Colonic mucosa (tissue), 4 donors: Measurements from ENCODE around the gene COX4I1. TPM values are rescaled to one million over a fixed set of nuclear protein-coding genes. Genes with fewer than 3 reads are reported as not detected.

Experiments used
- DNase-seq: peaks from one replicate; pipeline ENCODE4 v3.0.0-alpha.2; 2020
- H3K27ac ChIP-seq: fragments of 200-600 bp; one replicate; pipeline ENCODE4 v1.8.0; 2021
- H3K27me3 ChIP-seq: fragments of 200-600 bp; one replicate; pipeline ENCODE4 v1.8.0; 2021
- H3K36me3 ChIP-seq: fragments of 200-600 bp; one replicate; pipeline ENCODE4 v1.8.0; 2021
- H3K4me1 ChIP-seq: fragments of 200-600 bp; one replicate; pipeline ENCODE4 v1.8.0; 2021; ENCODE audit warnings: mild to moderate bottlenecking
- H3K4me3 ChIP-seq: fragments of 200-600 bp; one replicate; pipeline ENCODE4 v1.8.0; 2021
- H3K9ac ChIP-seq, 2 donors: one replicate each; pipeline ENCODE4 v1.7.0; 2013; ENCODE audit warnings: control low read depth in 2 of 2, low read depth in 2 of 2, low read length in 2 of 2
- H3K9me3 ChIP-seq: fragments of 200-600 bp; one replicate; pipeline ENCODE4 v1.8.0; 2021
- CTCF ChIP-seq: fragments of 200-600 bp; IDR thresholded peaks from one replicate; pipeline ENCODE4 v1.8.0; 2022; ENCODE audit warnings: antibody characterized with exemption, mild to moderate bottlenecking
- intact Hi-C: fragments of 100-400 bp; cut with DNase I; formaldehyde crosslinking; loops from one replicate; pipeline ENCODE4 v1.14.1; 2022
- total RNA-seq, 2 donors: library from RNA; stranded (reverse); fragmentation: NEBNext Ultra II Directional in 1 of 2; extraction: Animal tissue kit (Norgen Biotek cat#: 25700) in 1 of 2; gene quantifications; one replicate each; pipeline ENCODE4 v1.2.1, GENCODE V29; 2021
- donor health status: healthy.
- donor health status: DM: no; HTN: no; CAD: no.
- donor health status: DM: no; HTN: no; CAD: no.

Gene COX4I1
- total RNA-seq, 2 donors from 2014 or later: 1,080 to 1,242 TPM

GRCh38 chr16:85824161-85825135, 25.0 kb downstream of the COX4I1 start:
- TF ChIP-seq CTCF: no peak
- H3K4me1 ChIP-seq: peaks cover 9% of the 10 kb centered on the region
- H3K27me3 ChIP-seq: no peaks in the 10 kb centered on the region
- no peak for DNase-seq
- H3K27ac ChIP-seq: no peak overlapping the region
- H3K36me3 ChIP-seq: no peaks in the 10 kb centered on the region
- intact Hi-C loops: loop anchor here (5.0 to 10.0 kb wide), 2 partner anchors 68 to 700 kb away; no protein-coding TSS in a partner anchor
- H3K9me3 ChIP-seq: no peaks in the 10 kb centered on the region
- no peak overlapping the region for H3K9ac ChIP-seq
- H3K4me3 ChIP-seq: no peak overlapping the region

GRCh38 chr16:85825326-85825725, 25.8 kb downstream of the COX4I1 start:
- Histone ChIP-seq H3K4me1 (peaks cover 9% of the 10 kb centered on the region), H3K27me3 (no peaks in the 10 kb centered on the region), H3K4me3 (no peak overlapping the region), H3K27ac (no peak overlapping the region), H3K9ac (no peak overlapping the region), H3K36me3 (no peaks in the 10 kb centered on the region), H3K9me3 (no peaks in the 10 kb centered on the region)
- intact Hi-C loops: loop anchor here (10.0 kb wide), 1 partner anchor 699 kb away; no protein-coding TSS in a partner anchor
- no peak for DNase-seq
- TF ChIP-seq CTCF: no peak

GRCh38 chr16:85826686-85827247, 27.3 kb downstream of the COX4I1 start:
- Histone ChIP-seq H3K27me3 (no peaks in the 10 kb centered on the region), H3K36me3 (no peaks in the 10 kb centered on the region), H3K4me1 (peaks cover under 1% of the 10 kb centered on the region), H3K9me3 (no peaks in the 10 kb centered on the region), H3K27ac (no peak overlapping the region), H3K4me3 (no peak overlapping the region), H3K9ac (no peak overlapping the region)
- TF ChIP-seq CTCF: no peak
- intact Hi-C loops: loop anchor here (10.0 kb wide), 1 partner anchor 698 kb away; no protein-coding TSS in a partner anchor
- no peak for DNase-seq

GRCh38 chr16:85828166-85828565, 28.7 kb downstream of the COX4I1 start:
- no peaks in the 10 kb centered on the region for H3K9me3 ChIP-seq
- no peak for DNase-seq
- no peak overlapping the region for H3K27ac ChIP-seq
- no peaks in the 10 kb centered on the region for H3K36me3 ChIP-seq
- TF ChIP-seq CTCF: no peak
- intact Hi-C loops: loop anchor here (10.0 kb wide), 1 partner anchor 697 kb away; no protein-coding TSS in a partner anchor
- H3K4me3 ChIP-seq: no peak overlapping the region
- no peak overlapping the region for H3K9ac ChIP-seq
- no peaks in the 10 kb centered on the region for H3K4me1 ChIP-seq
- no peaks in the 10 kb centered on the region for H3K27me3 ChIP-seq

- Histone ChIP-seq H3K27me3 (no peaks in the 10 kb centered on the region), H3K9me3 (no peaks in the 10 kb centered on the region), H3K4me1 (no peaks in the 10 kb centered on the region), H3K36me3 (no peaks in the 10 kb centered on the region), H3K9ac (no peak overlapping the region), H3K4me3 (no peak overlapping the region), H3K27ac (no peak overlapping the region)
- intact Hi-C loops: loop anchor here (10.0 kb wide), 1 partner anchor 696 kb away; no protein-coding TSS in a partner anchor
- no peak for TF ChIP-seq CTCF
- DNase-seq: no peak
Observed at GRCh38 chr16:85829171-85829719, 29.8 kb downstream of the COX4I1 start.
